Vagina (tissue), 2 donors: ENCODE results near the gene MYNN. TPM values are rescaled to one million over a fixed set of nuclear protein-coding genes. Genes with fewer than 3 reads are reported as not detected.

Experiments
- DNase-seq, 2 donors: peaks; one replicate each; pipeline ENCODE4 v3.0.0-alpha.2; 2017; ENCODE audit errors: extremely low spot score in 2 of 2
- H3K27ac ChIP-seq: fragments of 200-600 bp; sonication (generic); one replicate; pipeline ENCODE4 v1.5.1; 2019
- H3K27me3 ChIP-seq: fragments of 200-600 bp; sonication (generic); one replicate; pipeline ENCODE4 v1.5.1; 2019
- H3K36me3 ChIP-seq, 2 donors: fragments of 200-600 bp; sonication (generic); one replicate each; pipeline ENCODE4 v1.5.1; 2017 to 2019
- H3K4me1 ChIP-seq: fragments of 200-600 bp; sonication (generic); one replicate; pipeline ENCODE4 v1.5.1; 2019
- H3K4me3 ChIP-seq, 2 donors: fragments of 200-600 bp; sonication (generic); 1 replicate in 1 of 2; 2 replicates in 1 of 2; pipeline ENCODE4 v1.5.1; 2016 to 2019
- H3K9me3 ChIP-seq: fragments of 200-600 bp; sonication (generic); one replicate; pipeline ENCODE4 v1.5.1; 2019
- CTCF ChIP-seq, 3 experiments: fragments of 450-650 bp in 2 of 3; fragments of 200-600 bp in 1 of 3; sonication (generic) in 1 of 3; IDR thresholded peaks; one replicate each; pipeline ENCODE4 v1.5.1; 2017 to 2019; ENCODE audit warnings: antibody characterized with exemption in 3 of 3, mild to moderate bottlenecking in 2 of 3, moderate library complexity in 2 of 3
- POLR2A ChIP-seq, 2 donors: fragments of 450-650 bp; IDR thresholded peaks; one replicate each; pipeline ENCODE4 v1.6.1; 2017; ENCODE audit warnings: antibody characterized with exemption in 2 of 2, mild to moderate bottlenecking in 2 of 2, moderate library complexity in 2 of 2
- POLR2AphosphoS5 ChIP-seq, 2 donors: sonication (generic); formaldehyde crosslinking; IDR thresholded peaks; one replicate each; pipeline ENCODE4 v1.9.0; 2017; ENCODE audit warnings: antibody characterized with exemption in 2 of 2, mild to moderate bottlenecking in 2 of 2, low read depth in 1 of 2; ENCODE audit not compliant: insufficient read depth in 1 of 2
- intact Hi-C: fragments of 100-400 bp; cut with DNase I; formaldehyde crosslinking; loops from one replicate; pipeline ENCODE4 v1.15.1; 2023
- total RNA-seq: library from RNA; depleted of rRNA; stranded (reverse); fragments of >200 nt; gene quantifications from one replicate; pipeline ENCODE4 v1.2.3, GENCODE V29; 2016

The MYNN gene
- total RNA-seq, 1 donor from 2014 or later = 16.7 TPM

GRCh38 chr3:169809230-169809795 lies 36.1 kb downstream of the MYNN start:
- intact Hi-C loops = no loop called here
- Histone ChIP-seq H3K9me3 (no peaks in the 10 kb centered on the region), H3K4me3 (no peak overlapping the region), H3K4me1 (peaks cover 10% of the 10 kb centered on the region), H3K27me3 (no peaks in the 10 kb centered on the region), H3K27ac (no peak overlapping the region), H3K36me3 (no peaks in the 10 kb centered on the region)
- DNase-seq = no peak
- TF ChIP-seq CTCF (IDR thresholded peaks at IDR 0.05) (no peak), POLR2A (IDR thresholded peaks at IDR 0.05) (no peak), POLR2AphosphoS5 (IDR thresholded peaks at IDR 0.05; ENCODE audit: insufficient read depth in 1 of 2, low read depth in 1 of 2) (no peak)

- H3K36me3 ChIP-seq = no peaks in the 10 kb centered on the region
- intact Hi-C loops = no loop called here
- TF ChIP-seq POLR2A (IDR thresholded peaks at IDR 0.05) (no peak), CTCF (IDR thresholded peaks at IDR 0.05) (no peak), POLR2AphosphoS5 (IDR thresholded peaks at IDR 0.05; ENCODE audit: insufficient read depth in 1 of 2, low read depth in 1 of 2) (no peak)
- H3K27ac ChIP-seq = peak overlapping the region; percentile 62
- no peaks in the 10 kb centered on the region for H3K9me3 ChIP-seq
- peaks cover 10% of the 10 kb centered on the region for H3K4me1 ChIP-seq
- no peaks in the 10 kb centered on the region for H3K27me3 ChIP-seq
- no peak for DNase-seq
- peak overlapping the region; percentile 57 to 79 for H3K4me3 ChIP-seq
Measured at GRCh38 chr3:169811631-169812331, 38.6 kb downstream of the MYNN start.

GRCh38 chr3:169812332-169813235 lies 39.4 kb downstream of the MYNN start, which contains the start of the genes LRRC34 and LRRIQ4:
TSS of gene LRRC34 (minus strand) at chr3:169812904. CDS start at chr3:169812548, 356 bp downstream.
TSS of gene LRRIQ4 (plus strand) at chr3:169812870. CDS start at chr3:169821922, 9,052 bp downstream.
- H3K4me1 ChIP-seq = peaks cover 10% of the 10 kb centered on the region
- TF ChIP-seq CTCF (IDR thresholded peaks at IDR 0.05) = no peak
- TF ChIP-seq POLR2AphosphoS5 (IDR thresholded peaks at IDR 0.05; ENCODE audit: insufficient read depth in 1 of 2, low read depth in 1 of 2) = peak in 1 of 2 donors; percentile 54
- H3K36me3 ChIP-seq = no peaks in the 10 kb centered on the region
- no peaks in the 10 kb centered on the region for H3K27me3 ChIP-seq
- peak within 1 kb of the TSS; percentile 57 to 79 for H3K4me3 ChIP-seq
- intact Hi-C loops = no loop called here
- DNase-seq = no peak
- peak within 1 kb of the TSS; percentile 62 for H3K27ac ChIP-seq
- no peaks in the 10 kb centered on the region for H3K9me3 ChIP-seq

- intact Hi-C loops = no loop called here
- no peaks in the 10 kb centered on the region for H3K27me3 ChIP-seq
- peak overlapping the region; percentile 62 for H3K27ac ChIP-seq
- H3K4me3 ChIP-seq = peak overlapping the region; percentile 57 to 79
- H3K4me1 ChIP-seq = peaks cover 10% of the 10 kb centered on the region
- no peak for DNase-seq
- TF ChIP-seq CTCF (IDR thresholded peaks at IDR 0.05) (no peak), POLR2AphosphoS5 (IDR thresholded peaks at IDR 0.05; ENCODE audit: insufficient read depth in 1 of 2, low read depth in 1 of 2) (no peak), POLR2A (IDR thresholded peaks at IDR 0.05) (no peak)
- H3K9me3 ChIP-seq = no peaks in the 10 kb centered on the region
- no peaks in the 10 kb centered on the region for H3K36me3 ChIP-seq
Measured at GRCh38 chr3:169813278-169813677, 40.1 kb downstream of the MYNN start.
